NOMO-1 treated with DMSO at 0.1 percent for 48 hours (cell line): ENCODE measurements around the gene TAC3.
"Not testable (repeated sequence)": the region's sequence is repeated elsewhere in the genome, so short reads cannot be mapped to it uniquely, and the experiment has no call there.

Source experiments
- DNase-seq: peaks from one replicate; lab custom pipeline; 2025; ENCODE audit not compliant: unreplicated experiment; lab: John Stamatoyannopoulos, UW

TAC3 gene

GRCh38 chr12:57016348-57016747, at the start of gene TAC3:
TSS of gene TAC3 (minus strand) at chr12:57016529. CDS start at chr12:57015797, 732 bp downstream.
- DNase-seq, result no peak

- peak; percentile 65 for DNase-seq
These were observed 47.8 kb upstream of the TAC3 start for GRCh38 chr12:57063991-57064685.

GRCh38 chr12:57058454-57058853, 42.1 kb upstream of the TAC3 start:
- no peak for DNase-seq

GRCh38 chr12:57057067-57057751, 40.9 kb upstream of the TAC3 start:
- no peak for DNase-seq

GRCh38 chr12:57055824-57056223, 39.5 kb upstream of the TAC3 start:
- peak; percentile 76 for DNase-seq

- DNase-seq, result not testable (repeated sequence)
These were observed 37.6 kb upstream of the TAC3 start for GRCh38 chr12:57053901-57054300.

GRCh38 chr12:57053146-57053545, 36.8 kb upstream of the TAC3 start:
- DNase-seq, result not testable (repeated sequence)

GRCh38 chr12:57051011-57051410, 34.7 kb upstream of the TAC3 start:
- no peak for DNase-seq

- no peak for DNase-seq
These were observed 33.6 kb upstream of the TAC3 start, which contains the start of gene MYO1A for GRCh38 chr12:57049890-57050289. TSS of gene MYO1A (minus strand) at chr12:57050129. CDS start at chr12:57048323, 1,806 bp downstream.

- no peak for DNase-seq
These were observed 32.8 kb upstream of the TAC3 start for GRCh38 chr12:57049119-57049446.

- DNase-seq, result no peak
These were observed 32.2 kb upstream of the TAC3 start for GRCh38 chr12:57048423-57049118.

GRCh38 chr12:57047981-57048380, 31.7 kb upstream of the TAC3 start:
- DNase-seq, result no peak

- DNase-seq, result peak; percentile 71
These were observed 30.9 kb upstream of the TAC3 start for GRCh38 chr12:57046947-57047890.

GRCh38 chr12:57046086-57046791, 29.9 kb upstream of the TAC3 start:
- DNase-seq, result peak; percentile 21

GRCh38 chr12:57044889-57045288, 28.6 kb upstream of the TAC3 start:
- no peak for DNase-seq

- DNase-seq, result no peak
These were observed 28.1 kb upstream of the TAC3 start for GRCh38 chr12:57044468-57044867.

- DNase-seq, result no peak
These were observed 26.4 kb upstream of the TAC3 start for GRCh38 chr12:57042695-57043094.

GRCh38 chr12:57040750-57041149, 24.4 kb upstream of the TAC3 start:
- DNase-seq, result no peak

GRCh38 chr12:57040211-57040610, 23.9 kb upstream of the TAC3 start:
- no peak for DNase-seq
